GM18867 (cell line): ENCODE data around the gene TACC2.

Experiments used
- ATAC-seq: cut with Tn5 transposase; IDR thresholded peaks from one replicate; pipeline ENCODE4 v1.9.1; 2021; ENCODE audit warnings: mild to moderate bottlenecking, moderate library complexity; ENCODE audit not compliant: unreplicated experiment

TACC2 gene

DNA sequence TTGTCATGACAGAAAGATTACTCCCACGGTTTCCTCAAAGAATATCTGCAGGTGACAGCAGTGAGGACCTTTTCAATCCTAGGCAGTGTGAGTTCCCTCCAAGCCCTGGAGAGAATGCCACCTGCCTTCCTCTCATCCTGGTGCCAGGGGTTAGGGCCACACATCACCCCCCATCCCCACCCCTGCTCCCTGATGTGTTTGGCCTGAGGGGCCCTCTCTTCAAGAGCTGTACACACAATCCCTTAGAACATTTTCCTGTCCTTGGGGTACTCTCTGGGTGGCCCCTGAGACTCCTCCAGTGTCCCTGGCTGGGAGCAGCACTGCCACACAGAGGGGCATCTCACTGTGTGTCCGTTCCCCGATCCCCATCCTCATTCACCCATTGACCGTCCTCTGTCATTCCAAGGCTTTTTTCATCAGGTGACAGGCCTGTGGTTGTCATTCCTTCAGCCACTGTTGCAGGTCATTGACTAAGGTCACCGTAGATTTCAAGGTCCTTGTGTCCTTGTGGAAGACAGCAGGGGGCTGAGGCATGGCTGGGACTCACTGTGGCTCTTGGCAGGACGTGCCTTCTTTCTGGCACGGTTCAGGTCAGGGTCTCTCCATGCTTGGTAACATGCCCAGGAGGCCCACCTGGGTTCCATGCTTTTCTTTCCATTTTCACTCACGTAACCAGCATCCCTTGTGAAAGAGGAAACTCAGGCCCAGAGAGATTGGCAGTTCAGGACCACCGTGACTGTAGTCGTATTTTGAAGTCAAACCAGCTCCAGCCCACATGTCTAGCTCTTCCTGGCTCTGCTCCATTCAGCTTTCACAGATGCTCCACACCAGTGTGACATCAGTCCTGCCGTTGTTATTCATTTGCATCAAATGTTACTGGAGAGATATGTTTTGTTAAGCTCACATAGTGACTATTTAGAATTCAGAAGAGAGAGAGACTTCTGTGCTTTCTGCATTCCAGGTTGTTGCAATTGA lies 255.3 kb downstream of the TACC2 start:
- ATAC-seq: no peak

DNA sequence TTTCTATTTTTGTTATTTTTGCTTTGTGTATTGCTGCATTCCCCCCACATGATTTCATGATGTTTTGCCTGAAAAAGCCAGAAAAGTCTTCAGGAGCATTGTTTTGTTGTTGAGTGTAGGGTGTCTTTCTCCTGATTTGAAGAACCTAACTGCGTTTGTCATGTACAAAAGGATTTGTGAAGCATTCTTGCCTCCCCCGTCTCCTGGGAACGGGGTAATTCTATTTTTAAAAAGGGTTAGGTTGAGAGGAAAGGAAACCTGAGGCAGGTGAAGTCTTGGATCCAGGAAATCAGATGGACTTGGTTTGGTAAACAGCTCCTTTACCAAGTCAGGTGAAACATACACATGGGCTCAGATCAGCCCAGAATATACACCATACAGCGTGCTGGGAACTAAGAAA lies 256.2 kb downstream of the TACC2 start:
- no peak for ATAC-seq

DNA sequence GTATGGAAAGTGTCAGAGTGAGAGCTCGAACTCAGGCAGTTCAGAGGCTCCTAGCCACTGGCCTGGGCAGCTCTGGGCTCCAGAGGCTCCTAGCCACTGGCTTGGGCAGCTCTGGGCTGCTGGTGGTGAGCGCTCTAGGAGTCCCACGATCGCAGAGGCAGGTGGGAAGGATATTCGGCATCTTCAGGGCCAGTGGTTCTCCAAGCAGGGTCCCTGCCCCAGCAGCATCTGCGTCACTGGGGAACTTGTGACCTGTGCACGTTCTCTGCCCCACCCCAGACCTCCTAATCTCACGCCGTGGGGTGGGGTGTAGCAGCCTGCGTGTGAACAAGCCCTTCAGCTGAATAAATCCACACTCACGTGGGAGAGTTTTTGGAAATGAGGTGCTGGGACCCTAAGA lies 256.9 kb downstream of the TACC2 start:
- ATAC-seq: no peak

DNA sequence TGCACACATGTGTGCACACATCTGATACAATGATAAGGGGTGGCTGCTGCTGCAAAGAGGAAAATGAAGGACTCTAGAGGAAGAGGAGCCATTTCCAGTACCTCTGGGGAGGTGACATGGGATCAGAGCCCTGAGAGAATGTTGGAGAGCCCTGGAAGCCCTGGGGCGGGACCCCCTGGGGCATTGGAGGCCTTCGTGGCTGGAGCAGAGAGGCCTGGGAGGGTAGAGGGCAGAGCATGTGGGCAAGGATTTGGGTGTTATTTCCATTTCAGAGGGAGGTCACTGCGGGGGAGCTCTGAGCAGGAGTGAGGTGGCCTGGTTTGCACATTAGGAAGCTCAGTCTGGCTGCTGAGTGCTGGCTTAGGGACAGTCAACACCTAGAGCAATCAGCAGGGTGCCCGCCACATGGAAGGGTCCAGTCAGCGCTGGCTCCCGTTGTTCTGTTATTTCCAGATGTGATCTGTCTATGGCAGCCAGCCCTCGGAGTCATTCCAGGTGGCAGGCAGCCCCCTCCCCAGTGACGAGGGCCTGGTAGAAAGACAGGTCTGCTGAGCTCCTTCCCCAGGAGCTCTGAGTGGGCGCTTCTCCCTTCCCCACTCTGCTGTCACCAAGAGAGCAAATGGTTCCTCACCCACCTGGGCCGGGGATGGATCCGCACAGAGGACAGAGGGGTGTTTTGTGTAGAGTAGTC lies 258.0 kb downstream of the TACC2 start:
- no peak for ATAC-seq

DNA sequence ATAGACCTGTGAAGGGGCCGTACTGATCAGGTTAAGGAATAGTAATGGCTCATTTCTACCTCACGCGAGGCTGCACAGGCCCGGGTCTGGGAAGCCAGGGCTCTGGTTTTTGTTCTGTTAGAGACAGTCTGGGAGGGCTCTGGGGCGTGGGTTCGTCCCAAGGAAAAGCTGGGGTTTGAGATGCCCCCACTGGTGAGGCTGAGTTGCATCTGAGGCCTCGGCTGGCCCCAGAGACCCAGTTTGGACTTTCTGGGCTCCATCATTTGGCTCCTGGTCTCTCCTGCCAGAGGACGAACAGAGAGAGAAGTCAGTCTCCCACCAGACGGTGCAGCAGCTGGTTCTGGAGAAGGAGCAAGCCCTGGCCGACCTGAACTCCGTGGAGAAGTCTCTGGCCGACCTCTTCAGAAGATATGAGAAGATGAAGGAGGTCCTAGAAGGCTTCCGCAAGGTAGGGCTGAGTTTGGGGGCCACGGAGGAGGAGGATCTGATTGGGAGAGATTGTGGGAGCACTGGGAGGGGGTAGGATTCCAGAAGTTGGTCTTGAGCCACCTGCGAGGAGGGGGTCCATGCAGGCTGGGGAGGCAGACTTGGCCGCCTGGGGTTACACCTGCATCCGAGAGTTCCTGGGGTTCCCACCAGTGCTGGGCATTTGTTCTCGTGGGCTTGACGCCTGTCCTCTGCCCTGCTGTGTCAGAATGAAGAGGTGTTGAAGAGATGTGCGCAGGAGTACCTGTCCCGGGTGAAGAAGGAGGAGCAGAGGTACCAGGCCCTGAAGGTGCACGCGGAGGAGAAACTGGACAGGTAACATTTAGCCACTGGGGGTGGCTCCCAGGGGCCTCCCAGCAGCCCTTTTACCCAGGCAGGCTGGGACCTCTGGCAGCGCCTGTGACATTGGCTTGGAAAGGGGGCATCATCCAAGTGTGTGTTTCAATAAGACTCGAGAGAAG lies 259.7 kb downstream of the TACC2 start:
- ATAC-seq: no peak

DNA sequence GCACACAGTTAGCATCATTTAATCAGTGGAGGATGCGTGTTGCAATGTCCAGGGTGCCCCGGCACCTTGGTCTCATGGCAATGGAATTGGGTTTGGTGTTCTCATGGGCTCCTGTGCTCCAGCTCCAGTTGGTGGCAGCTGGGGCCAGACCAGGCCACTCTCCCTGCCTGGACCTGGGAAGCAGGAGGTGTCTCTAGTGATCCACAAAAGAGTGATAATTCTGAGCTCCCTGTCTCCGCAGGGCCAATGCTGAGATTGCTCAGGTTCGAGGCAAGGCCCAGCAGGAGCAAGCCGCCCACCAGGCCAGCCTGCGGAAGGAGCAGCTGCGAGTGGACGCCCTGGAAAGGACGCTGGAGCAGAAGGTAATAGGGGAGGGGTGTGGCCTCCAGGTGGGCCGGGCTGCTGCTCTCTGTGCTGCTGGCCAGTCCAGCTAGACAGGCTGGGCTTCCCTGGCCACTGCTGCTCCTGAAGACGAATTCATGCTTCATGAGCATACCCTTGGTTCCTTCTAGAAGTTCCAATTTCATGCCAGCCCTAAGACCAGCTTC lies 260.4 kb downstream of the TACC2 start:
- no peak for ATAC-seq

DNA sequence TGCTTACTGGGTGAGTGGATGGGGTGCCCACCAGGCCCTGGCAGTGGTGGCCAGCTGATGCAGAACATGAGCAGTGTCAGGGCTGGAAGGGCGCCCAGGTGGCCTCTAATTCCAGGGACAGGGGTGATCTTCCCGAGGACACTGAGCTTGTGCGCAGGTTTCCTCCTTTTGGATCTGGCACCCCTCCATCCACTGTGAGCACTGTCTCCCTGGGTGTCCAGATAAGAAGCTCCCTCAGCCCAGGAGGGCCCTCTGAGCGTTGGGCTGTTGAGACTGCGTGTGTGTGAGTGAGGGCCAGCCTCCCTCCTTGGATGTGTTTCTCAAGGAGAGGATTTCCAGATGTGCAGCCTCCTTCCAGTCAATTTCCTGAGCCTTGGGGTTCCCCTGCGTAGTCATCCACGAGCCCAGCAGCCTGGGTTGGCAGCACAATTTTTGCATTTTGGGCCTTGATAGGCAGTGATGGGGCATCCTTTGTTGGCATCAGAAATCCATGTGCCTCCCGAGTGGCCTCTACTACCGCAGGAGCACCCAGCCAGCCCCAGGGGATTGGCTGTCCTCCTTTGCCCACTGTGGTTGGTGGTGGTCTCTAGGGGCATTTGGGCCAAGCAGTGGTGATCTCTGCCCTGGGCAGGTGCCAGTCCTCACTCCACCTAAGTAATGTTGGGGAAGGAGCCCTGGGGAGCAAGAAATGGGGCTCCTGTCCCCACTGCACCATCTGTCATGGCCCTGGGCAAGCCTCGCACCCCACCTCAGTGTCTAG lies 261.2 kb downstream of the TACC2 start:
- ATAC-seq: no peak

DNA sequence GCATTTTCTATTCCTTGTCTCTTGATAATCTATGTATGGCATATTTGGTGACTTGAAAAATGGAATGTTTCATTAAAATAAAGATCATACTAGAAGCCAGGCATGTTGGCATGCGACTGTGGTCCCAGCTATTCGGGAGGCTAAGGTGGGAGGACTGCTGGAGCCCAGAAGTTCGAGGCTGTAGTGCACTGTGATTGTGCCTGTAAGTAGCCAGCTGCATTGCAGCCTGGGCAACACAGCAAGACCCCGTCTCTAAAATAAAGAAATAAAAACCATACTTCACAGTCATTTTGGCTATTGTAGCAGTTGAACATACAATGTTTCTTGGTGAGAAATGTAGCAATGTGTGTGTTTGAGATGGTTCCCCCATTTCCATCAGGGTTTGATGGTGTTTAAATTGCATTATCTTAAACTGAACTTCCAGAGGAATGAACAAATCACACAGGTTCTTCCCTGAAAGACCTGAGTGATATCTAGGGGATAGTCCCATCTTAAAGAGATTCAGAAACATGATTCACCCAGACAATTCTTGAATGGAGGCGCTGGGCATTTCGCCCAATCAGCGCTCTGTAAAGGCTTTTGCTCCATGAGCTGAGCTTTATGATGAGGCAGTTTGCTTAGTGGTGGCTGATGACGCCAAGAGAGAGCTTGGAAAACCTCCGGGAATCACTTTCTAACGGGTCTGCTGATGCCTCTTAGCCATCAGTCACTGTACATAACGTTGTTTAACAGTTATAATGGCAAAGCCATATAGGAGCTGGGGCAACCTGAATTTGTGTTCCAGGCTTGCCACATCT lies 262.7 kb downstream of the TACC2 start:
- ATAC-seq: no peak

DNA sequence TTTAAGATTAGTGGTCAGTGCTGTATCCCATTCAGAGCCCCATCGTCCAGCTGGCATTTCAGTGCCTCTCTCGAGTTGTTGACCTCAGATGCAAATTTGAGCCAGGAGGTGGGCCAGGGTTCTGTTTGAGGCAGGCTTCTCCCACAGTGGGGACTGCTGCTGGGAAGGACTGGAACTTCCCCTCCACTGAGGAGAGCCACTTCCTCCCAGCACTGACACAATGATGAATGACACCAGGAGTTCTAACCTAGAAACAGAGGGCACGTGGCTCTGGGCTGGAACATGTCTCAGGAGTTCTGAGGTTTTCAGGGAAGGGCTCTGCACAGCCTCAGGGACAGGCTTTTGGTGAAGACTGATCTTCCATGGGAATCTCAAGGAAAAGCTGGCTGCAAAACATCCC lies 263.8 kb downstream of the TACC2 start:
- ATAC-seq: no peak

DNA sequence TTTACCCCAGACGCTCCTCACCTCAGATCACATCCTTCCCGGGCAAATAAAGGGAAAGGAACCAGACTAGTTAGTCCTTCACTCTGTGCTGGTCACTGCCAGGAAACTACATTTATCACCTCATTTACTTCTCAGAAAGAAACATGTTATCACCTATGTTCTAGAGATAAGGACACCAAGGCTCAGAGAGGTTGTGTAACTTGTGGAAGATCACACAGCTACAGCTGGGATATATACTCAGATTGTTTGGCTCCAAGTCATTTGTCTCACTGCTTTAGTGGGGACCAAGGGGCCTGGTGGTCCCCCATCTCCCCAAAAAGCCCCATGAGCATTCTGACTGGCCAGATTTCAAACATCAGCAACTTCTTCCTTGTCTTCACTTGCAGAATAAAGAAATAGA lies 264.6 kb downstream of the TACC2 start:
- ATAC-seq: no peak

DNA sequence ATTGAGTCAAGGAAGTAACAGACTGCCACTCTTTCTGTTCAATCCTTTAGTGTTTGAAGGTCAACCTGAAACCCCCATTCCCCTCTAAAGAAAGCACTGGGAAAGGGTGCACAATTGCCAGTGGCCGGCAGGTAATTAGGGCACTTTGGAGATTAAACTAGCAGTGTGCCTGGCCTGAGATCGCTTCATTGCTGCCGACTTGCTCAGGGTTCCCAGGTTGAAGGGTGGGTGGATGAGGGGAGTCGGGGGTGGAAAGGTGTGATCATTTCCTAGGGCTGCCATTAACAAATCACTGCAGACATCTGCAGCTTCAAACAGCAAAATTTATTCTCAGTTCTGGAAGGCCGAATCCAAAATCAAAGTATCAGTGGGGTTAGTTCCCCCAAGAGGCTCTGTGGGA lies 265.9 kb downstream of the TACC2 start:
- no peak for ATAC-seq

DNA sequence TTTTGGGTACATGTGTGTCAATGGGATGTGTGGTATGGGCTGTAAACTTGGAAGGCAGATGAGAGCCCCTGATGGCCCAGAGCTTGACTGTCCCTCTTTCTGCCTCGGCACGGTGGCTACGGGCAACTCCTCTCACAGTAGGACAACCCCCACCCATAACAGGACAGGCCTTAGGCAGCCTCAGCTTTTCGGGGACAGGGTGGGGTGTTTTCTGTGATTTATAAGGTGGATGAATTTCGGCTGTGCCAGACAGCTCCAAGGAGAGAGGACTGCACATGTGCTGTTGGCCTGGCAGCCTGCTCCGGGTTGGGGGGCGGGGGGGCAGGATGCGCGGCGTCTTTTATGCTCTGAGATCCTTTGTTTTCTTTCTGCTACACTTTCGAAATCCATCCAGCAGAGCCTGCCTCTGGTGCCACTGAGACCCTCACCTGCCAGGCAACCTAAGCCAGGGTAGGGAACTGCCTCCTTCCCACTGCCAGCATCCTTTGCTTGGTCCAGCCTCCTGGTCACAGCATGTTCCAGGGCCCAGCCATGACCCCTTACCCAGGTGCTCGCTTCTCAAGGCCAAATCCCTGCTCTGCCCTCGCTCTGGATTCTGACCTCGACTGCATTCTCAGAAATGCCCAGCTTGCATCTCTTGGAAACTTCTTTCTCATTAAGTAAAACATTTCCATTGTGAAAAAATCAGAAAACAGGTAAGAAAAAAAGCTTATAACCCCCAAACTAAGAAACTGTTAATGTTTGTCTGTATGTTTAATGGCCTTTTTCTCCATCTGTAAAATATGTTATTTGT lies 266.7 kb downstream of the TACC2 start:
- ATAC-seq: no peak

DNA sequence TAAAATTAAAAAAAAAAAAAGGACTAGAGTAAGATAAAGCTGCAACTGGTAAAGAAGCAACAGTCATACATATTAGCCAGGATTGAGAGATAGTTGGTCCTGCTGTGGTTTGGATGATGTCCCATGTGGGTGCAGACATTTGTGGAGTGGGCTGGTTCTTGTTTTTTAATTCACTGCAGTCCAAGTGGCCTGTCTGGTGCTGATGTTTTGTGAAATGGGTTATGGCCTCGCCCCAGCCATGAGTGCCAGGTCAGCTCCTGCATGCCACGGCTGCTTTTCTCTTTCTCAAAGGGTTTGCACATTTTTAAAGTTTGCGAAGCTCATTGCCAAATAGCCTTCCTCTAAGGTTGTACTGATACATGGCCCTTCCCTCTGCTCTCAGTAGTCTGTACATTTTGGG lies 268.1 kb downstream of the TACC2 start:
- no peak for ATAC-seq

DNA sequence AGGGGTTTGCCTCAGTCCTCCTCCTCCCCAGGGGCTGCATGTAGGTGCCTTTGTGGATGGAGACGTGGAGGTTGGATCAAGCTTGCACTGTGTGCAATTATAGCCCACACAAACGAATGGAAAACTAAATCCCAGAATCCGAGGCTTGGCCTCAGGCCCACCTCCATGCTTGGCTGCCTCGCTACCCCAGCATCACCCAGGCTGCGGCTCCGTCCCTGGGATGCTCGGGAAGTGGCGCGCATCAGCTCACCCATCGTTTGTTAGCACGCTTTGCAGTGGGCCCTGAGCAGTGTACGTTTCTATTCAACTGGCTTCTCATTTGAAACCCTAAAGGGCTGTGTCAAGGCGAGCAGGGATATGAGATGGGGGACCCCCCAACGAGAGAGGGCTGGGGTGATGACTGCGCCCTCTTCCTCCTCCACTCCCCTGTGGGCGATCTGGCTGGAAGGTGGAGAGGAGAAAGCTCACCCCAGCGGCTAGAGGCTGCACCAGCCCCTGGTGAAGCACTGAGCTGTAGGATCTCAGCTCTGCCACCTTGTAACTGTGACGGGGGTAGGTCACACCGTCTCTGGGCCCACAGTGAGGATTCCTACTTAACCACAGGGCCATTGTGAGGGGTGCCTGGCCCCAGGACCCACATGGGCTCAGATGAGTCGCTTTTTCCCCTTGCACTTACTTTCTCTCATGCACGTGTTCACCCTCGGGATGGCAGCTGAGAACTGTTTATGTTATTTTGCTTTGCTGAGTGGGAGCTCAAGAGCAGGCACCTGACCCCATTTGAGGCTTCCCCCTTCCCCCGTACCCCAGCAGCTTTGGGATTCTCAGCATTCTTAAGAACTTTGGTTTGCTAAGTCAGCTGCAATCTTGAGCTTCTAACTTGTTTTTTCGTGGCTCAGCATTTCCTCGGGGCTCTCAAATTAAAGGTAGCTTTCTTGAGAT lies 269.4 kb downstream of the TACC2 start:
- ATAC-seq: no peak

DNA sequence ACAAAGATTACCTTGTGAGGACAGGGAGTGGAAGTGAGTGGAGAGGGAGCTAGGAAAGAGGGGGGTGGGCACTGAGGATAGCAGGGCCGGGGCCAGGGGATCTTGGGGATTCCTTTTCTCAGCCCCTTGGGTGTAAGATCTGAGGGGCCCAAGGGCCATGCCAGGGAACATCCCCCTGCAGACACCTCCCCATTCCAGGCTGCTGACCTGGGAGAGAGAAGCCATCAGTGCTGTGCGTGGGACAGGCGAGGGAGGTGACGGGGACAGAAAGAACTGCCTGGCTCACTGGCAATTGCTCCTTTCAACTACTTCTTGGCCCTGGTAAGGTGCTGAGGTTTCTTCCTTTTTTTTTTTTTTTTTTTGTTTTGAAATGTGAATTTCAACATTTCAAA lies 270.1 kb downstream of the TACC2 start:
- ATAC-seq: no peak

DNA sequence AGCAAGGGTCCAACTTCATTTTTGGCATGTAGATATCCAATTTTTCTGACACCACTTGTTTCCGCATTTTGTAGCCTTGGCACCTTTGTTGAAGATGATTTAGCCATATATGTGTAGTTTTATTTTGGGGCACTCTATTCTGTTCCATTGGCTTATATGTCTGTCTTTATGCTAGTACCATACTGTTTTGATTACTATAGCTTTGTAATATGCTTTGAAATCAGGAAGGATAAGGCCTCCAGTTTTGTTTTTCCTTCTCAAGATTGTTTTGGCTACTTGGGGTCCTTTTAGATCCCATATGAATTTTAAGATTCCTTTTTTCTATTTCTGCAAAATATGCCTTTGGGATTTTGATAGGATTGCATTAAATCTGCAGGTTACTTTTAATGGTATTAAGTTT lies 272.6 kb downstream of the TACC2 start:
- no peak for ATAC-seq

DNA sequence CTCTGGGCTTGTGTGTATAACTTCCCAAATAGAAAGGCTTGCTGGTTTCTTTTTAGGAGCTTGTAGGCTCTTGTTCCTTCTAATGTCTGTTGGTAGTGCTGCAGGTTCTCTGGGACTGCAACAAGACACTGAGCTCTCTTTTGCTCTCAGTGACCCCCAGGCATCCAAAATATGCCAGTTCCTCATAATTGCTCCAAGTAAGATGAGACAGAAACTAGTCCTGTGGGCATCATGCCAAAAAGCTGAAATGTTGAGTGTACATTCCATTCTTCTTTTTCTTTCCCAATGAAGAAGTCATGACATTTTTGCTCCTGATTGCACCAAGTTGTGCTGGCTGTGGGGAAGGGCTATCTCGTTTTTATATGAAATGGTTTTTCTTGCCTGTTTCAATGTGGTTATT lies 275.0 kb downstream of the TACC2 start:
- no peak for ATAC-seq
